ENCODE measurements around the gene RAB34. TPM values are rescaled to one million over a fixed set of nuclear protein-coding genes. Genes with fewer than 3 reads are reported as not detected.

Gene RAB34
- polyA plus RNA-seq, 2 of the 4 experiments (the other 2 are of a cell fraction): 211 to 288 TPM

- TF ChIP-seq CTCF (IDR thresholded peaks at IDR 0.05) (no peak), TP53 (CRISPR knock-in tag; IDR thresholded peaks at IDR 0.05) (no peak), CBX2 (IDR thresholded peaks at IDR 0.05; ENCODE audit: borderline replicate concordance, low read depth) (no peak), FOXS1 (CRISPR knock-in tag; IDR thresholded peaks at IDR 0.05) (no peak), ELK1 (IDR thresholded peaks at IDR 0.05; ENCODE audit: low read depth, low read length) (no peak)
These were observed 5.5 kb downstream of the RAB34 start (continued) for GRCh38 chr17:28712032-28712704.

GRCh38 chr17:28711723-28712031, 6.0 kb downstream of the RAB34 start, which contains the start of gene PROCA1:
Gene PROCA1, minus strand, starts transcription at chr17:28711888. Its CDS starts 228 bp downstream, at chr17:28711660.
- peak within 1 kb of the TSS; percentile 53 for H3K4me3 ChIP-seq
- FAIRE-seq (no peak), ATAC-seq (peak in 1 of 2 experiments; percentile 3; a peak in 2 of 6 replicates), DNase-seq (ENCODE audit: low read depth in 1 of 2, low spot score in 1 of 2) (no peak)
- peak within 1 kb of the TSS; percentile 73 for H3K4me2 ChIP-seq
- H3K9me3 ChIP-seq: no peaks in the 10 kb centered on the region
- H3K4me1 ChIP-seq: peaks cover 22% of the 10 kb centered on the region
- H3K27ac ChIP-seq: peak within 1 kb of the TSS; percentile 82 to 92
- 76% methylated on average over 20 of the region's 20 CpGs for WGBS (ENCODE audit: missing lambda C conversion rate)
- TF ChIP-seq CHD4 (IDR thresholded peaks at IDR 0.05; ENCODE audit: borderline replicate concordance) (no peak), REST (IDR thresholded peaks at IDR 0.05) (no peak), HMGXB4 (CRISPR knock-in tag; IDR thresholded peaks at IDR 0.05; ENCODE audit: borderline replicate concordance) (no peak), HOXB13 (CRISPR knock-in tag; IDR thresholded peaks at IDR 0.05; ENCODE audit: low read depth) (no peak), ATOH8 (CRISPR knock-in tag; IDR thresholded peaks at IDR 0.05; ENCODE audit: low read depth) (no peak), PBX3 (IDR thresholded peaks at IDR 0.05) (no peak)
- POLR2A ChIA-PET: interaction anchor here (0.6 to 4.8 kb wide), 12 partner anchors 8 to 73 kb away, joined by 3 to 54 read pairs (median 6); partner anchors contain the start of genes BLTP2, RPL23A, SDF2 and SUPT6H
- CTCF ChIA-PET: interaction anchor here (1.0 to 17.6 kb wide), 7 partner anchors 9 to 67 kb away, joined by 3 to 335 read pairs (median 14); partner anchors contain the start of genes BLTP2, NEK8 and SUPT6H

Measured in A549 (cell line).